IMR-90 (cell line): ENCODE data around the gene CPNE9. TPM values are rescaled to one million over a fixed set of nuclear protein-coding genes. Genes with fewer than 3 reads are reported as not detected.

Experiments used
- ATAC-seq: fragments of 200-7000 bp; cut with Tn5 transposase; 2 replicates; pipeline ENCODE4 v1.9.1; 2020; ENCODE audit warnings: low read depth, mild to moderate bottlenecking, moderate library complexity
- BruUV-seq: library from RNA; stranded (reverse); fragments of 400-500 nt; replicated peaks from 2 replicates; lab custom pipeline; 2021; lab: Mats Ljungman, UMichigan
- CTCF ChIA-PET: fragments of 300-600 bp; formaldehyde crosslinking; extraction: SDS; loops from one replicate; lab custom pipeline; 2021; ENCODE audit warnings: antibody characterized with exemption; lab: Yijun Ruan, JAX
- POLR2A ChIA-PET: fragments of 300-600 bp; sonication (Branson Sonifier 250); formaldehyde crosslinking; loops from one replicate; lab custom pipeline; 2022; ENCODE audit warnings: antibody characterized with exemption; ENCODE audit not compliant: unreplicated experiment; lab: Charles Lee
- DNase-seq: peaks from one replicate; pipeline ENCODE4 v3.0.0; 2013
- H2AFZ ChIP-seq: replicated peaks from 2 replicates; pipeline ENCODE3; 2013; ENCODE audit warnings: low read length, mild to moderate bottlenecking; ENCODE audit not compliant: poor library complexity
- H2AK5ac ChIP-seq: 2 replicates; pipeline ENCODE4 v1.6.1; 2013; ENCODE audit warnings: low read depth, low read length, inconsistent platforms
- H2AK9ac ChIP-seq: replicated peaks from 2 replicates; pipeline ENCODE3; 2013; ENCODE audit warnings: mild to moderate bottlenecking, low read depth, low read length, moderate library complexity; ENCODE audit not compliant: poor library complexity
- H2BK120ac ChIP-seq: 2 replicates; pipeline ENCODE4 v1.6.1; 2013; ENCODE audit warnings: low read depth, low read length, inconsistent platforms
- H2BK15ac ChIP-seq: 3 replicates; pipeline ENCODE4 v1.6.1; 2013; ENCODE audit warnings: low read depth, low read length, inconsistent platforms
- H2BK20ac ChIP-seq: 2 replicates; pipeline ENCODE4 v1.6.1; 2013; ENCODE audit warnings: low read depth, mild to moderate bottlenecking, inconsistent platforms, low read length, moderate library complexity
- H2BK5ac ChIP-seq: 2 replicates; pipeline ENCODE4 v1.6.1; 2013; ENCODE audit warnings: mild to moderate bottlenecking, low read depth, low read length, inconsistent platforms; ENCODE audit not compliant: poor library complexity, severe bottlenecking
- H3K14ac ChIP-seq: replicated peaks from 2 replicates; pipeline ENCODE4 v1.6.1; 2013; ENCODE audit warnings: low read depth, low read length, inconsistent platforms
- H3K18ac ChIP-seq: 2 replicates; pipeline ENCODE4 v1.6.1; 2013; ENCODE audit warnings: low read depth, low read length, control low read depth
- H3K23ac ChIP-seq: 2 replicates; pipeline ENCODE4 v1.6.1; 2013; ENCODE audit warnings: low read depth, low read length, inconsistent platforms
- H3K27ac ChIP-seq: 2 replicates; pipeline ENCODE4 v1.5.1; 2013; ENCODE audit warnings: mild to moderate bottlenecking, control low read depth, low read length; ENCODE audit not compliant: insufficient read depth
- H3K27me3 ChIP-seq: 2 replicates; pipeline ENCODE4 v1.6.1; 2013; ENCODE audit warnings: low read length; ENCODE audit not compliant: control insufficient read depth, insufficient read depth
- H3K36me3 ChIP-seq: 2 replicates; pipeline ENCODE4 v1.6.1; 2013; ENCODE audit warnings: low read length, mixed read lengths; ENCODE audit not compliant: control insufficient read depth, insufficient read depth
- H3K4ac ChIP-seq: 2 replicates; pipeline ENCODE4 v1.6.1; 2013; ENCODE audit warnings: low read depth, low read length, inconsistent platforms
- H3K4me1 ChIP-seq: 2 replicates; pipeline ENCODE4 v1.6.1; 2013; ENCODE audit warnings: low read length, mixed read lengths; ENCODE audit not compliant: control insufficient read depth, insufficient read depth
- H3K4me2 ChIP-seq: 2 replicates; pipeline ENCODE4 v1.6.1; 2013; ENCODE audit warnings: low read depth, mild to moderate bottlenecking, control low read depth, low read length, moderate library complexity
- H3K4me3 ChIP-seq: 2 replicates; pipeline ENCODE4 v1.5.1; 2013; ENCODE audit warnings: low read depth, mild to moderate bottlenecking, control low read depth, low read length, moderate library complexity; ENCODE audit not compliant: insufficient read depth
- H3K56ac ChIP-seq: 2 replicates; pipeline ENCODE4 v1.6.1; 2013; ENCODE audit warnings: low read length, inconsistent platforms; ENCODE audit not compliant: insufficient read depth; ENCODE audit errors: extremely low read depth
- H3K79me1 ChIP-seq, 2 experiments: 2 replicates each; pipeline ENCODE4 v1.6.1; 2013; ENCODE audit warnings: low read length in 2 of 2, inconsistent platforms in 1 of 2, low read depth in 1 of 2
- H3K9ac ChIP-seq: 2 replicates; pipeline ENCODE4 v1.6.1; 2013; ENCODE audit warnings: low read depth, low read length, control low read depth
- H3K9me1 ChIP-seq: 2 replicates; pipeline ENCODE4 v1.6.1; 2013; ENCODE audit warnings: low read length, inconsistent platforms; ENCODE audit not compliant: insufficient read depth
- H3K9me3 ChIP-seq: 2 replicates; pipeline ENCODE4 v1.6.1; 2013; ENCODE audit warnings: low read length; ENCODE audit not compliant: control insufficient read depth, insufficient read depth
- H4K20me1 ChIP-seq: 2 replicates; pipeline ENCODE4 v1.6.1; 2013; ENCODE audit warnings: low read length, inconsistent platforms; ENCODE audit not compliant: insufficient read depth
- H4K5ac ChIP-seq: 2 replicates; pipeline ENCODE4 v1.6.1; 2013; ENCODE audit warnings: mild to moderate bottlenecking, low read depth, low read length, control low read depth
- H4K8ac ChIP-seq, 2 experiments: 2 replicates each; pipeline ENCODE4 v1.6.1; 2013; ENCODE audit warnings: low read depth in 2 of 2, low read length in 2 of 2, control low read depth in 1 of 2, inconsistent platforms in 1 of 2
- H4K91ac ChIP-seq: 2 replicates; pipeline ENCODE4 v1.6.1; 2013; ENCODE audit warnings: low read depth, low read length, inconsistent platforms; ENCODE audit not compliant: insufficient read depth
- CEBPB ChIP-seq: IDR thresholded peaks from 2 replicates; pipeline ENCODE4 v1.6.1; 2012; ENCODE audit warnings: low read depth, low read length, improper control_type of control experiment
- FOS ChIP-seq: fragments of 150-350 bp; IDR thresholded peaks from 2 replicates; pipeline ENCODE4 v1.6.1; 2016; ENCODE audit warnings: low read depth, low read length
- MAZ ChIP-seq: IDR thresholded peaks from 2 replicates; pipeline ENCODE4 v1.6.1; 2012; ENCODE audit warnings: low read depth, mild to moderate bottlenecking, low read length, improper control_type of control experiment, moderate library complexity, borderline replicate concordance
- NFE2L2 ChIP-seq: fragments of 150-350 bp; IDR thresholded peaks from 2 replicates; pipeline ENCODE4 v1.6.1; 2016; ENCODE audit warnings: low read depth, mild to moderate bottlenecking, low read length
- WGBS, 2 experiments: methylation state at CpG; one replicate each; pipeline versions ENCODE4 v1.1.5 to v1.1.7; 2013; ENCODE audit warnings: missing lambda C conversion rate in 2 of 2; ENCODE audit not compliant: insufficient read length in 1 of 2; ENCODE audit errors: extremely low coverage in 2 of 2; 5-methylcytosine and 5-hydroxymethylcytosine counted together
- dilution Hi-C: fragments of 300-500 bp; cut with HindIII; formaldehyde crosslinking; loops from one replicate; pipeline ENCODE4 v1.14.3; 2018; ENCODE audit warnings: low sequenced_read_pairs; ENCODE audit not compliant: unreplicated experiment
- in situ Hi-C: fragments of 300-500 bp; cut with MboI; formaldehyde crosslinking; loops from 3 replicates; pipeline ENCODE4 v1.14.3; 2019; ENCODE audit warnings: low sequenced_read_pairs, inconsistent platforms, mixed read lengths
- intact Hi-C: fragments of 100-400 bp; cut with micrococcal nuclease; formaldehyde crosslinking; loops from 2 replicates; pipeline ENCODE4 v1.10.0; 2022
- polyA plus RNA-seq, 3 experiments: library from polyadenylated mRNA; depleted of rRNA; stranded (reverse); fragments of >200 nt; gene quantifications; 2 replicates each; pipeline ENCODE4 v1.2.3, GENCODE V29; 2012; ENCODE audit warnings: low replicate concordance in 1 of 3
- total RNA-seq: library from RNA; depleted of rRNA; stranded (reverse); fragments of >200 nt; gene quantifications from 2 replicates; pipeline ENCODE4 v1.2.3, GENCODE V29; 2012
- TF ChIP-seq, protein P1 (sequence below): fragments of 150-350 bp; IDR thresholded peaks from 2 replicates; pipeline ENCODE4 v1.6.1; 2016; ENCODE audit warnings: low read depth, mild to moderate bottlenecking, low read length, moderate library complexity, borderline replicate concordance
- TF ChIP-seq, protein P2 (sequence below): fragments of 150-350 bp; IDR thresholded peaks from 2 replicates; pipeline ENCODE4 v1.6.1; 2017; ENCODE audit warnings: mild to moderate bottlenecking, antibody characterized with exemption, low read length, low read depth

The CPNE9 gene
- total and polyA plus RNA-seq, 2 of the 4 experiments (the other 2 are of a cell fraction) = not detected

DNA sequence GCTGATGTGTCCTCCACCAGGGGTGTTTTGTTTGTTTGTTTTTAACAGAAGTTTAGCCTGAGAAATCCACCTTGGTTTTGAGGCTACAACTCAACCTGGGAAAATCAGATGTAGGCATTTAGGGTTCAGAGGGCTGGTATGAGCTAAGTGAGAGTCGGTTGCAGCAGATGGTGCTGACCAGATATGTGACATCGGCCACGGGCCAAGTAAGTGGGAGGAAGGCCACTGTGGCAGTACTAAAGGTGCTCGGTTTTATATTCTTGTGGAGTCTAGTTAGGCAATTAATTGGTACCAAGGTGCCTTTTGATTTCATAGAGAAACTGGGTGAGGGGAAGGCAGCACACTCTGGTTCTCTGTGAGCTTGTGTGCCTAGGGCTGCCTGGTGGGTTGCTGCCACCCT is 43.8 kb upstream of the CPNE9 start:
- no peak overlapping the region for H2AK9ac ChIP-seq
- H3K79me1 ChIP-seq = peaks cover 14 to 27% of the 10 kb centered on the region in 2 experiments; a peak in 2 of 4 replicates
- DNase-seq (no peak), ATAC-seq (no peak)
- ChIA-PET CTCF (no interaction called here), POLR2A (interaction anchor here (0.5 kb wide), 1 partner anchor 208 kb away, joined by 6 read pairs; no protein-coding TSS in a partner anchor)
- no peak overlapping the region for H2BK15ac ChIP-seq
- H3K14ac ChIP-seq = no peak overlapping the region
- H3K56ac ChIP-seq = no peak overlapping the region
- no peak overlapping the region for H3K27ac ChIP-seq
- no peak overlapping the region for H2BK20ac ChIP-seq
- intact Hi-C loops = no loop called here
- H3K18ac ChIP-seq = no peak overlapping the region
- H4K91ac ChIP-seq = no peak overlapping the region
- H4K5ac ChIP-seq = no peak overlapping the region
- H2AFZ ChIP-seq = no peak overlapping the region
- H2BK5ac ChIP-seq = no peak overlapping the region
- dilution Hi-C loops = no loop called here
- H3K4me2 ChIP-seq = no peak overlapping the region
- no peak overlapping the region for H3K23ac ChIP-seq
- BruUV-seq = no TSS peak
- no peaks in the 10 kb centered on the region for H3K27me3 ChIP-seq
- TF ChIP-seq MAZ (no peak), CEBPB (no peak), NFE2L2 (no peak), FOS (no peak)
- TF ChIP-seq, protein P1, sequence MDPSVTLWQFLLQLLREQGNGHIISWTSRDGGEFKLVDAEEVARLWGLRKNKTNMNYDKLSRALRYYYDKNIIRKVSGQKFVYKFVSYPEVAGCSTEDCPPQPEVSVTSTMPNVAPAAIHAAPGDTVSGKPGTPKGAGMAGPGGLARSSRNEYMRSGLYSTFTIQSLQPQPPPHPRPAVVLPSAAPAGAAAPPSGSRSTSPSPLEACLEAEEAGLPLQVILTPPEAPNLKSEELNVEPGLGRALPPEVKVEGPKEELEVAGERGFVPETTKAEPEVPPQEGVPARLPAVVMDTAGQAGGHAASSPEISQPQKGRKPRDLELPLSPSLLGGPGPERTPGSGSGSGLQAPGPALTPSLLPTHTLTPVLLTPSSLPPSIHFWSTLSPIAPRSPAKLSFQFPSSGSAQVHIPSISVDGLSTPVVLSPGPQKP = no peak
- TF ChIP-seq, protein P2, sequence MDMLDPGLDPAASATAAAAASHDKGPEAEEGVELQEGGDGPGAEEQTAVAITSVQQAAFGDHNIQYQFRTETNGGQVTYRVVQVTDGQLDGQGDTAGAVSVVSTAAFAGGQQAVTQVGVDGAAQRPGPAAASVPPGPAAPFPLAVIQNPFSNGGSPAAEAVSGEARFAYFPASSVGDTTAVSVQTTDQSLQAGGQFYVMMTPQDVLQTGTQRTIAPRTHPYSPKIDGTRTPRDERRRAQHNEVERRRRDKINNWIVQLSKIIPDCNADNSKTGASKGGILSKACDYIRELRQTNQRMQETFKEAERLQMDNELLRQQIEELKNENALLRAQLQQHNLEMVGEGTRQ = no peak
- H3K4me1 ChIP-seq = no peaks in the 10 kb centered on the region
- H3K9ac ChIP-seq = no peak overlapping the region
- H4K20me1 ChIP-seq = no peaks in the 10 kb centered on the region; the same call in 1 of the 2 replicates
- peaks cover 4% of the 10 kb centered on the region; the same call in 1 of the 2 replicates for H3K9me1 ChIP-seq
- WGBS, 2 experiments = 100% methylated on average over 1 of the region's 4 CpGs; no CpG with 5 or more reads in 1 of the 2 experiments
- in situ Hi-C loops = loop anchor here (25.0 kb wide), 1 partner anchor 298 kb away; the partner anchor contains the start of gene THUMPD3
- no peak overlapping the region for H3K4me3 ChIP-seq
- H4K8ac ChIP-seq = no peak overlapping the region
- H3K9me3 ChIP-seq = no peaks in the 10 kb centered on the region
- H3K36me3 ChIP-seq = peaks cover 46% of the 10 kb centered on the region
- no peak overlapping the region for H3K4ac ChIP-seq
- no peak overlapping the region for H2BK120ac ChIP-seq
- H2AK5ac ChIP-seq = no peak overlapping the region
